Coronary artery (tissue), 2 donors: ENCODE data around the gene DAB1.

ENCODE experiments used
- DNase-seq: peaks from one replicate; pipeline ENCODE4 v3.0.0-alpha.2; 2017; ENCODE audit warnings: low spot score
- H3K27ac ChIP-seq, 2 donors: fragments of 200-600 bp; sonication (generic); one replicate each; pipeline ENCODE4 v1.5.1; 2016 to 2019
- H3K4me3 ChIP-seq: fragments of 200-600 bp; sonication (generic); 2 replicates; pipeline ENCODE4 v1.5.1; 2016; ENCODE audit warnings: mild to moderate bottlenecking, moderate library complexity
- CTCF ChIP-seq: fragments of 200-600 bp; sonication (generic); IDR thresholded peaks from one replicate; pipeline ENCODE4 v1.5.1; 2019; ENCODE audit warnings: antibody characterized with exemption

DAB1 gene

GRCh38 chr1:57381871-57382270, 42.0 kb downstream of the DAB1 start:
- no peak overlapping the region for H3K4me3 ChIP-seq
- TF ChIP-seq CTCF = no peak
- DNase-seq = no peak

GRCh38 chr1:57381426-57381825, 42.4 kb downstream of the DAB1 start:
- DNase-seq = no peak
- TF ChIP-seq CTCF = no peak
- Histone ChIP-seq H3K4me3 (no peak overlapping the region), H3K27ac (no peak overlapping the region)

More at GRCh38 chr1:57381871-57382270, 42.0 kb downstream of the DAB1 start:
- H3K27ac ChIP-seq = no peak overlapping the region

- TF ChIP-seq CTCF = no peak
- no peak for DNase-seq
- no peak overlapping the region for H3K27ac ChIP-seq
These were observed 42.9 kb downstream of the DAB1 start for GRCh38 chr1:57380923-57381322.

GRCh38 chr1:57378534-57378933, 45.3 kb downstream of the DAB1 start:
- H3K4me3 ChIP-seq = no peak overlapping the region

More at GRCh38 chr1:57380923-57381322, 42.9 kb downstream of the DAB1 start:
- no peak overlapping the region for H3K4me3 ChIP-seq

GRCh38 chr1:57377339-57378139, 46.3 kb downstream of the DAB1 start:
- Histone ChIP-seq H3K27ac (no peak overlapping the region), H3K4me3 (no peak overlapping the region)
- no peak for TF ChIP-seq CTCF
- DNase-seq = no peak

More at GRCh38 chr1:57378534-57378933, 45.3 kb downstream of the DAB1 start:
- DNase-seq = no peak
- no peak for TF ChIP-seq CTCF
- no peak overlapping the region for H3K27ac ChIP-seq

- DNase-seq = no peak
- TF ChIP-seq CTCF = no peak
- H3K27ac ChIP-seq = no peak overlapping the region
- H3K4me3 ChIP-seq = no peak overlapping the region
These were observed 47.8 kb downstream of the DAB1 start for GRCh38 chr1:57376041-57376440.

GRCh38 chr1:57369889-57370288, 54.0 kb downstream of the DAB1 start:
- Histone ChIP-seq H3K27ac (no peak overlapping the region), H3K4me3 (no peak overlapping the region)
- no peak for TF ChIP-seq CTCF
- DNase-seq = no peak
